Memory B cell (primary cell): ENCODE data around the gene RASSF8.
A peak's percentile ranks its signal among the peaks of the same experiment; 100 is the strongest.

Source experiments
- ATAC-seq: fragments of 150-1000 bp; cut with Tn5 transposase; 2 replicates; pipeline ENCODE4 v1.10.0; 2021; ENCODE audit warnings: low read depth, mild to moderate bottlenecking, moderate library complexity
- DNase-seq, 2 donors: peaks; one replicate each; pipeline ENCODE4 v3.0.0; 2022; ENCODE audit warnings: low spot score in 2 of 2
- H3K27ac Mint-ChIP-seq: one replicate; pipeline ENCODE4 v1.8.0; 2022; ENCODE audit warnings: mild to moderate bottlenecking, moderate library complexity, mixed read lengths
- H3K27me3 Mint-ChIP-seq: one replicate; pipeline ENCODE4 v1.8.0; 2022; ENCODE audit warnings: mixed read lengths
- H3K36me3 Mint-ChIP-seq: one replicate; pipeline ENCODE4 v1.8.0; 2022; ENCODE audit warnings: mild to moderate bottlenecking, mixed read lengths
- H3K4me1 Mint-ChIP-seq: one replicate; pipeline ENCODE4 v1.8.0; 2022; ENCODE audit warnings: mixed read lengths
- H3K4me3 Mint-ChIP-seq: one replicate; pipeline ENCODE4 v1.8.0; 2022; ENCODE audit warnings: mild to moderate bottlenecking, moderate library complexity, mixed read lengths
- H3K9me3 Mint-ChIP-seq: one replicate; pipeline ENCODE4 v1.8.0; 2022; ENCODE audit warnings: mixed read lengths

The RASSF8 gene

GRCh38 chr12:26124446-26125399 is 166.2 kb downstream of the RASSF8 start, which contains the start of gene BHLHE41:
BHLHE41 (minus strand) TSS chr12:26125037; CDS start chr12:26124779, 258 bp downstream.
- peaks cover 36% of the 10 kb centered on the region for H3K4me1 Mint-ChIP-seq
- no peaks in the 10 kb centered on the region for H3K27me3 Mint-ChIP-seq
- ATAC-seq (peak; percentile 13), DNase-seq (peak; percentile 46 to 54)
- peak within 1 kb of the TSS; percentile 99 for H3K4me3 Mint-ChIP-seq
- no peaks in the 10 kb centered on the region for H3K9me3 Mint-ChIP-seq
- H3K27ac Mint-ChIP-seq = peak within 1 kb of the TSS; percentile 99
- peaks cover 4% of the 10 kb centered on the region for H3K36me3 Mint-ChIP-seq

GRCh38 chr12:26125400-26126339 is 167.2 kb downstream of the RASSF8 start:
- H3K4me1 Mint-ChIP-seq = peaks cover 37% of the 10 kb centered on the region
- peak overlapping the region; percentile 99 for H3K27ac Mint-ChIP-seq
- H3K27me3 Mint-ChIP-seq = no peaks in the 10 kb centered on the region
- peaks cover 4% of the 10 kb centered on the region for H3K36me3 Mint-ChIP-seq
- DNase-seq = peak; percentile 58 to 63
- peak overlapping the region; percentile 99 for H3K4me3 Mint-ChIP-seq
- peak; percentile 40 for ATAC-seq
- no peaks in the 10 kb centered on the region for H3K9me3 Mint-ChIP-seq

GRCh38 chr12:26126340-26127284 is 168.1 kb downstream of the RASSF8 start:
- ATAC-seq = peak; percentile 43
- Mint-ChIP-seq H3K4me1 (peaks cover 40% of the 10 kb centered on the region), H3K27ac (peak overlapping the region; percentile 99), H3K27me3 (no peaks in the 10 kb centered on the region), H3K36me3 (peaks cover 6% of the 10 kb centered on the region), H3K9me3 (no peaks in the 10 kb centered on the region), H3K4me3 (peak overlapping the region; percentile 99)
- peak; percentile 73 to 76 for DNase-seq

- Mint-ChIP-seq H3K4me1 (peaks cover 38% of the 10 kb centered on the region), H3K9me3 (no peaks in the 10 kb centered on the region), H3K27me3 (no peaks in the 10 kb centered on the region), H3K4me3 (peak overlapping the region; percentile 99), H3K27ac (peak overlapping the region; percentile 99), H3K36me3 (peaks cover 6% of the 10 kb centered on the region)
- DNase-seq = no peak
- no peak for ATAC-seq
These were observed 168.9 kb downstream of the RASSF8 start for GRCh38 chr12:26127404-26127803.

GRCh38 chr12:26128168-26128567 is 169.7 kb downstream of the RASSF8 start:
- Mint-ChIP-seq H3K9me3 (no peaks in the 10 kb centered on the region), H3K36me3 (peaks cover 3% of the 10 kb centered on the region), H3K4me1 (peaks cover 42% of the 10 kb centered on the region), H3K27me3 (no peaks in the 10 kb centered on the region), H3K4me3 (no peak overlapping the region), H3K27ac (peak overlapping the region; percentile 99)
- no peak for DNase-seq
- no peak for ATAC-seq
